A375 (cell line): ENCODE measurements around the gene ARPC2. TPM values are rescaled to one million over a fixed set of nuclear protein-coding genes. Genes with fewer than 3 reads are reported as not detected.

Experiments used
- total RNA-seq: library from RNA; depleted of rRNA; stranded (reverse); fragments of >200 nt; shearing (Covaris generic); gene quantifications from 2 replicates; pipeline ENCODE4 v1.2.3, GENCODE V29; 2014; rRNA removed

Gene ARPC2
- total RNA-seq: 161 and 180 TPM in 2 replicates

DNA sequence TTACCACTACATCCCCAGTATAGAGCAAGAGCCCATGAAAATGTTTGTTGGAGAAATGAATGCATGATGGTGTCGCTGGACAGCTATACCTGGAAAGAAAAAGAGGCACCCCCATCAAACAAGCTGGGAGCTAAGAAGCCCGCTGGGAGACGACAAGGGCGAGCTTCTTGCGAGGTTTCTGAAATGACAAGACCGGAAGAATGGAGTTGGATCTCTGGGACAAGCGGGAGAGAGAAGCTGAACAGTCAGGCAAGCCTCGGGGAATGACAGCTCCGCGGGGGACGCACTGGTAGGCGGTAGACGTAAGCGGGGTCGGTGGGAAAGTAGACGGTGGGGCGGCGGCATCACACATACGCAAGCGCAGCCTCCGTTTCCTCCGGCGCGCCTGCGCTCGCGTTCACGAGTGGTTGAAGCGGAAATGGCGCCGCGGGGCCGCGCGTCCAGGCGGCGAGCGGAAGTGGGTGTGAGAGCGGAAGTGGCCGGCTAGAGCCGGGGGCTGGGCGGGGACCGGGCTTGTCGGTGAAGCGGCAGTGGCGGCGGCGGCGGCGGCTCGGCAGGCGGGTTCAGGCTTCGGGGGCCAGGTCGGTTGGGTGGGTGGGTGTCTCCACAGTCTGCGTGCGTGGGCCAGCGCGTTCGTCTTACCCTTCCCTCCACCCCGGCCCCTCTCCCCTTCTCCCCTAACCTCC lies at the start of gene ARPC2:
Gene ARPC2, plus strand, starts transcription at position 516 of the 686 bp plus-strand sequence. CDS start 282 bp downstream, outside the sequence.

DNA sequence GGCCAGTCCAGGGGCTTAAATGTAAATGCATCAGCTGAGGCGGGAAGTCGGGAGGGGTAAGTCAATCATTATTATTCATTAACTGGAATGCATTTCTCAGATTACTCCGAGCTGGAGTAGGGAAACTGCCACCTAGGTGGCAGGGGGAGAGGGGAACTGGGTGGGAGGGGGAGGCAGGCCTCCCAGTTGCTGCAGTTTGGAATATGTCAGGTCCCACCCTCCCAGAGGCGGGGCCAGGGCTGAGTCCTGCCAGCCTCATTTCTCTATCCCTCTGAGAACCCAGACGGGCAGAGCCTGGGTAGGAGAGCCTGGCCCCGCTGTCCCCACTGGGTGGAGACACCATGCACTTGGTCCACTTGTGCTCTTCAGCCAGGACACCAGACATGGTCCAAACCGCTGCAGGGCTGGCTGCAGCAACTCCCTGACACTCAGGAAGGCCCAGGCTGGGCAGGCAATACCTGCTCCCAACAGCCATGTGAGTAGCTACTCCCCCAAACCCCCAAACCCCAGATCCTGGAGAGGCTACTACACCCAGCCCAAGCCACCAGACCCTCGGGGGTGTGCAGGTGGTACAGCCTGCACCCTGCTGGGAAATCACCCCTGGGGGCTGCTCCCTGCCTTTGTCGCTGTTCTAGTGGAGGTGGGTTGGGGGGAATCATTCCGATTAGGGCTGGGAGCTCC lies 43.9 kb downstream of the ARPC2 start, which contains the start of gene GPBAR1:
Gene GPBAR1, plus strand, starts transcription at position 274 of the 681 bp plus-strand sequence. CDS start 1,710 bp downstream, outside the sequence.

DNA sequence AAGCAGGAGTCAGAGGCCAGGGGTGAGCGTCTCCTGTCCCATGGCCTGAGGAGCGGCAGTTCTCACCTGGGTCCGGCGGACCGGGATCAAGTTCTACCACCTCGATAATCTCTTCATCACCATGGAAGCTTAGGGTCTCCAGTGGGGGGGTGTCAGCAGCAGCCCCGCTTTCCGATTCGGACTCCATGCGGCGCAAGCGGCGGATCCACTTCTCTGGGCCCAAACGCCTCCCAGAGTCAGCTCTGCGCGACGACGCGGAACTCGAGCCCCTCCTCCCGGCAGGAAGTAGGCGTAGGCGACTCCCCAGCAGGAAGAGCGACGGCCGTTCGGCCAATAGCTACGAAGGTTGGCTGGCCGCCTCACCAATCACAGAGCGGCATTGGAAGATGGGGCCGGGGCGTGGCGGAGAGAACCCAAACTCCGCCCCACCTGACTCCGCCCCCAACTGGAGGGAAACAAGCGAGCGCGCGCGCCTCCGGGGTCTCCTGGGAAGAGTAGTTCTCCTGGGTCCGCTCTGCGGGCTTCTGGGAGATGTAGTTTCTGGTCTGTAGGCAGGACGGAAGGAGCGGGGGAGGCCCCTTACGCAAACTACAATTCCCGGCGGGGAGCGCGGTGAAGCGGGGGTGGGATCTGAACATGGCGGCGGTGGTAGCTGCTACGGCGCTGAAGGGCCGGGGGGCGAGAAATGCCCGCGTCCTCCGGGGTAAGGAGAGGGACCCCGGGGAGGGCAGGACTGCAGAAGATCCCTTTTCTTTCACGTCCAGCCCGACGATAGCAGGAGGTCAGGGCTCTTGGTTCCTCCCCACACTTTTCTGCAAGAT lies 53.1 kb downstream of the ARPC2 start, which contains the start of the genes AAMP and PNKD:
Gene AAMP, minus strand, starts transcription at position 238 of the 821 bp plus-strand sequence. Its CDS starts 51 bp downstream, at position 187.
Gene PNKD, plus strand, starts transcription at position 620 of the 821 bp plus-strand sequence. Its CDS starts 17 bp downstream, at position 637.

DNA sequence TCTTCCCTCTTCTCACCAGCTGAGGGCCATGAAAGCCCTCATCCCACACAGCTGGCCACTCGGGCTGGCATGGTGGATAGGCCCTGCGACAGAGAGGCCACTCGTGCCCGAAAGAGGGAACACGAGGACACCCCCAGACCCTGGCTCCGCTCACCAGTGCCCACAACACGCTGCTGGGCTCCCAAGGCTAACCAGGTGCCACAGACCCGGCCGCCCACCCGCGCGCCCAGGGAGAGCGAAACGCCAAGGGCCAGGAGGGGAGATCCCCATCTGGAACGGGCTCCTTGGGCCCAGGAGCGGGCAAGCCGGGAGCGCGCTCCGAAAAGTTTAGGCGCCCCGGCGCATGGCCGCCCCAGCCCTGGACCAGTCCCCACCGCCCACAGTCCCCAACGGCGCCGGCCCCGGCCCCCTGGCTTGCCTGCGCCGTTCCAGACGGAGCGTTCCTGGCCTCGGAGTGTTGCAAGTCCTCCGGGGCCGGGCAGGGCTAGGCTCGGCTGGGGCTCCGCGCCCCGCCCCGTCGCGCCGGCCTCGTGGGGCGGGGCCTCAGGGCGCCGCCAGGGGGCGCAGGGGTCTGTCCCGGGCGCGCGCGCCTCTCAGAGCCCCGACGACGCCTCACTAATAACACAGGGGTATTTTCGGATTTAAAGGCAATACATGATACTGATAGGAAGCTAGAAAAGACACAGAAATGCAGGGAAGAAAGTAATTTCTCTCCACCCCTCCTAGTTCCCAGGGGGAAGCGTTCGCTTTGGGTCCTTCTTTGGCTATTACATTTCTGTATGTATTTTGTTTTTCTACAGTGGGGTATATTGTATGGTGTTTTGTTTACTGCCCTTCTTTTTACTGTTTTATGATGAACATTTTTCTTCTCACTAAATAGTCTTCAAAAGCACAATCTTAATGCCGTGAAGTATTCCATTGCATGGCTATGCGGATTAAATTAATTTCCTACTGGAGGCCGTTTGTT lies 75.3 kb downstream of the ARPC2 start, which contains the start of gene TMBIM1:
Gene TMBIM1, minus strand, starts transcription at position 456 of the 967 bp plus-strand sequence. CDS start 10,362 bp downstream, outside the sequence.

Other genes with a start within 250 kb of the ARPC2 start
- 0.50 and 1.7 TPM in 2 replicates for gene TNS1, start 214.2 kb upstream of the ARPC2 start, total RNA-seq
- not detected in 2 replicates for gene RUFY4, start 147.9 kb upstream of the ARPC2 start, total RNA-seq
- not detected in 2 replicates for gene CXCR2, start 91.2 kb upstream of the ARPC2 start, total RNA-seq
- not detected in 2 replicates for gene CXCR1, start 50.2 kb upstream of the ARPC2 start, total RNA-seq
- 0.21 TPM in 1 of 2 replicates, not detected in the other for gene GPBAR1, start 43.8 kb downstream of the ARPC2 start, total RNA-seq
- 225 and 233 TPM in 2 replicates for gene AAMP, start 52.9 kb downstream of the ARPC2 start, total RNA-seq
- 43.8 and 52.9 TPM in 2 replicates for gene PNKD, start 53.3 kb downstream of the ARPC2 start, total RNA-seq
- gene TMBIM1, start 75.3 kb downstream of the ARPC2 start, total RNA-seq: 30.9 and 33.7 TPM in 2 replicates
- not detected in 2 replicates for gene CATIP, start 139.7 kb downstream of the ARPC2 start, total RNA-seq
- 0.16 and 1.7 TPM in 2 replicates for gene SLC11A1, start 165.1 kb downstream of the ARPC2 start, total RNA-seq
- 36.6 and 41.0 TPM in 2 replicates for gene CTDSP1, start 182.7 kb downstream of the ARPC2 start, total RNA-seq
- gene VIL1, start 201.9 kb downstream of the ARPC2 start, total RNA-seq: not detected in 2 replicates